NT2/D1 (cell line): ENCODE data around the gene NSF.

ENCODE experiments used
- SUZ12 ChIP-seq: IDR thresholded peaks from 2 replicates; pipeline ENCODE4 v1.6.1; 2011; ENCODE audit not compliant: insufficient read length, insufficient read depth; ENCODE audit errors: extremely low read depth
- YY1 ChIP-seq: IDR thresholded peaks from 2 replicates; pipeline ENCODE4 v1.6.1; 2011; ENCODE audit not compliant: insufficient read length, insufficient read depth

GRCh38 chr17:46791531-46791930 lies 201.1 kb downstream of the NSF start:
- no peak for TF ChIP-seq YY1
- TF ChIP-seq SUZ12, result no peak
